ENCODE measurements around the gene LMX1B. TPM values are rescaled to one million over a fixed set of nuclear protein-coding genes. Genes with fewer than 3 reads are reported as not detected.

The LMX1B gene
- total RNA-seq, 1 experiment from 2014 or later = 0.55 TPM

- Histone ChIP-seq H3K27me3 (ENCODE audit: low read length) (peaks cover 8% of the 10 kb centered on the region; the same call in 1 of the 2 replicates), H3K4me1 (ENCODE audit: insufficient read depth, low read length) (no peaks in the 10 kb centered on the region), H4K20me1 (ENCODE audit: low read length) (no peaks in the 10 kb centered on the region), H3K4me3 (ENCODE audit: low read length) (no peak overlapping the region), H3K79me2 (ENCODE audit: low read length) (no peaks in the 10 kb centered on the region), H3K9me3 (ENCODE audit: low read length) (no peaks in the 10 kb centered on the region), H3F3A (ENCODE audit: low read length, unreplicated experiment) (no peaks in the 10 kb centered on the region), H3K27ac (ENCODE audit: low read length) (no peak overlapping the region), H3K9ac (ENCODE audit: low read length) (no peak overlapping the region), H2AFZ (ENCODE audit: low read length) (no peak overlapping the region), H3K4me2 (ENCODE audit: low read length) (no peak overlapping the region), H3K36me3 (ENCODE audit: low read depth, low read length) (no peaks in the 10 kb centered on the region), H3K9me2 (replicated peaks; ENCODE audit: low read length) (no peaks in the 10 kb centered on the region)
- DNase-seq (no peak), ATAC-seq (no peak)
- TF ChIP-seq EZH2 (IDR thresholded peaks at IDR 0.05; ENCODE audit: low read length, unreplicated experiment) (no peak), EZH2phosphoT487 (IDR thresholded peaks at IDR 0.05; ENCODE audit: borderline replicate concordance, low read length) (no peak), CTCF (conservative IDR thresholded peaks at IDR 0.05; ENCODE audit: low read depth, low read length) (no peak)
- BruUV-seq (replicated peaks) = no TSS peak
- ChIA-PET CTCF (interaction anchor here (0.7 kb wide), 1 partner anchor 22 kb away, joined by 13 read pairs; no protein-coding TSS in a partner anchor), POLR2A (ENCODE audit: unreplicated experiment) (interaction anchor here (0.6 kb wide), 1 partner anchor 276 kb away, joined by 11 read pairs; no protein-coding TSS in a partner anchor)
- intact Hi-C loops (cut with micrococcal nuclease) = no loop called here
These were observed 29.1 kb upstream of the LMX1B start for GRCh38 chr9:126584611-126585010.

GRCh38 chr9:126586236-126586635 is 27.5 kb upstream of the LMX1B start:
- Histone ChIP-seq H3K27ac (ENCODE audit: low read length) (no peak overlapping the region), H3K4me3 (ENCODE audit: low read length) (no peak overlapping the region), H3K9me3 (ENCODE audit: low read length) (no peaks in the 10 kb centered on the region), H3K9ac (ENCODE audit: low read length) (no peak overlapping the region), H3K9me2 (replicated peaks; ENCODE audit: low read length) (no peaks in the 10 kb centered on the region), H3K4me1 (ENCODE audit: insufficient read depth, low read length) (no peaks in the 10 kb centered on the region), H4K20me1 (ENCODE audit: low read length) (no peaks in the 10 kb centered on the region), H3K4me2 (ENCODE audit: low read length) (no peak overlapping the region), H3K27me3 (ENCODE audit: low read length) (peaks cover 8% of the 10 kb centered on the region; the same call in 1 of the 2 replicates), H3K79me2 (ENCODE audit: low read length) (no peaks in the 10 kb centered on the region), H3K36me3 (ENCODE audit: low read depth, low read length) (no peaks in the 10 kb centered on the region), H3F3A (ENCODE audit: low read length, unreplicated experiment) (no peaks in the 10 kb centered on the region), H2AFZ (ENCODE audit: low read length) (no peak overlapping the region)
- no TSS peak for BruUV-seq (replicated peaks)
- TF ChIP-seq EZH2 (IDR thresholded peaks at IDR 0.05; ENCODE audit: low read length, unreplicated experiment) (no peak), CTCF (conservative IDR thresholded peaks at IDR 0.05; ENCODE audit: low read depth, low read length) (no peak), EZH2phosphoT487 (IDR thresholded peaks at IDR 0.05; ENCODE audit: borderline replicate concordance, low read length) (no peak)
- ATAC-seq (no peak), DNase-seq (no peak)
- POLR2A ChIA-PET (ENCODE audit: unreplicated experiment) = no interaction called here
- intact Hi-C loops (cut with micrococcal nuclease) = no loop called here
- CTCF ChIA-PET = no interaction called here

- H3K4me1 ChIP-seq (ENCODE audit: insufficient read depth, low read length) = no peaks in the 10 kb centered on the region
- H3F3A ChIP-seq (ENCODE audit: low read length, unreplicated experiment) = no peaks in the 10 kb centered on the region
- no peaks in the 10 kb centered on the region for H3K36me3 ChIP-seq (ENCODE audit: low read depth, low read length)
- H3K9me3 ChIP-seq (ENCODE audit: low read length) = no peaks in the 10 kb centered on the region
- no peak for ATAC-seq
- POLR2A ChIA-PET (ENCODE audit: unreplicated experiment) = no interaction called here
- no peaks in the 10 kb centered on the region for H4K20me1 ChIP-seq (ENCODE audit: low read length)
- no TSS peak for BruUV-seq (replicated peaks)
- no peak overlapping the region for H3K4me2 ChIP-seq (ENCODE audit: low read length)
- H3K9ac ChIP-seq (ENCODE audit: low read length) = no peak overlapping the region
- no peak for DNase-seq
- no peak overlapping the region for H2AFZ ChIP-seq (ENCODE audit: low read length)
- H3K27me3 ChIP-seq (ENCODE audit: low read length) = no peaks in the 10 kb centered on the region
- TF ChIP-seq CTCF (conservative IDR thresholded peaks at IDR 0.05; ENCODE audit: low read depth, low read length) (no peak), EZH2 (IDR thresholded peaks at IDR 0.05; ENCODE audit: low read length, unreplicated experiment) (no peak), EZH2phosphoT487 (IDR thresholded peaks at IDR 0.05; ENCODE audit: borderline replicate concordance, low read length) (no peak)
- no peaks in the 10 kb centered on the region for H3K9me2 ChIP-seq (replicated peaks; ENCODE audit: low read length)
- no peak overlapping the region for H3K27ac ChIP-seq (ENCODE audit: low read length)
- H3K79me2 ChIP-seq (ENCODE audit: low read length) = no peaks in the 10 kb centered on the region
- intact Hi-C loops (cut with micrococcal nuclease) = no loop called here
- CTCF ChIA-PET = no interaction called here
- no peak overlapping the region for H3K4me3 ChIP-seq (ENCODE audit: low read length)
These were observed 26.2 kb upstream of the LMX1B start for GRCh38 chr9:126587187-126588185.
